Pancreas (tissue), 10 donors: ENCODE results near the gene TMEM38A. TPM values are rescaled to one million over a fixed set of nuclear protein-coding genes. Genes with fewer than 3 reads are reported as not detected.
A peak's percentile ranks its signal among the peaks of the same experiment; 100 is the strongest.

Experiments
- ATAC-seq, 4 donors: fragments of 200-7000 bp; cut with Tn5 transposase; one replicate each; pipeline versions ENCODE4 v1.8.0 to v1.9.1; 2020; ENCODE audit warnings: mild to moderate bottlenecking in 4 of 4, moderate library complexity in 4 of 4
- DNase-seq, 6 donors: peaks; one replicate each; pipeline ENCODE4 v3.0.0-alpha.2; 2020
- FAIRE-seq: peaks from 2 replicates; lab custom pipeline; 2012; peaks lifted over from hg19 to GRCh38; lab: Jason Lieb, UNC
- H3K27ac ChIP-seq, 4 donors: fragments of 200-600 bp; sonication (generic); 1 replicate in 3 of 4; 2 replicates in 1 of 4; pipeline versions ENCODE4 v1.5.0 to v1.8.0; 2020
- H3K27me3 ChIP-seq, 4 donors: fragments of 200-600 bp; one replicate each; pipeline ENCODE4 v1.8.0; 2021
- H3K36me3 ChIP-seq, 3 donors: fragments of 200-600 bp; sonication (generic) in 1 of 3; one replicate each; pipeline versions ENCODE4 v1.5.0 to v1.8.0; 2020 to 2021
- H3K4me1 ChIP-seq, 3 donors: fragments of 200-600 bp; one replicate each; pipeline ENCODE4 v1.8.0; 2021
- H3K4me3 ChIP-seq, 4 donors: fragments of 200-600 bp; sonication (generic) in 2 of 4; one replicate each; pipeline versions ENCODE4 v1.5.0 to v1.8.0; 2020 to 2021
- H3K9me3 ChIP-seq, 4 donors: fragments of 200-600 bp; one replicate each; pipeline ENCODE4 v1.8.0; 2021
- WGBS, 2 donors: extraction: QIAGEN DNeasy Blood & Tissue Kit; methylation state at CpG; one replicate each; pipeline ENCODE4 v1.1.7; 2013; 5-methylcytosine and 5-hydroxymethylcytosine counted together
- intact Hi-C, 3 donors: fragments of 100-400 bp; cut with DNase I; formaldehyde crosslinking; loops; one replicate each; pipeline versions ENCODE4 v1.11.1 to v1.14.2; 2022
- polyA plus RNA-seq, 2 donors: library from polyadenylated mRNA; stranded (reverse); fragments of 200-250 nt; gene quantifications; one replicate each; pipeline ENCODE4 v1.2.3, GENCODE V29; 2013
- total RNA-seq, 6 donors: library from RNA; stranded (reverse); fragmentation: NEBNext Ultra II Directional in 4 of 6; extraction: Animal tissue kit (Norgen Biotek cat#: 25700) in 4 of 6; gene quantifications; one replicate each; pipeline versions ENCODE4 v1.2.1 to v1.2.4, GENCODE V29; 2021 to 2023
- TF ChIP-seq, protein P1 (sequence below), 4 donors: fragments of 200-600 bp; sonication (generic) in 3 of 4; IDR thresholded peaks; one replicate each; pipeline versions ENCODE4 v1.5.0 to v1.8.0; 2021; ENCODE audit warnings: antibody characterized with exemption in 4 of 4
- donor health status: healthy with polysubstance abuse.
- donor health status: DM: no; HTN: no; CAD: no; lungs with moderate emphysema.
- donor health status: DM: no; HTN: no; CAD: no.
- donor health status: control.
- donor health status: control.
- donor health status: Bipolar disorder and iron deficiency.
- donor health status: DM: yes; HTN: yes; CAD: no.
- donor health status: DM: no; HTN: no; CAD: no.
- donor health status: DM: no; HTN: no; CAD: no.
- donor health status: DM: yes; HTN: yes; CAD: no.

The TMEM38A gene
- total and polyA plus RNA-seq, 8 donors: 1.2 to 4.0 (median 2.0) TPM

DNA sequence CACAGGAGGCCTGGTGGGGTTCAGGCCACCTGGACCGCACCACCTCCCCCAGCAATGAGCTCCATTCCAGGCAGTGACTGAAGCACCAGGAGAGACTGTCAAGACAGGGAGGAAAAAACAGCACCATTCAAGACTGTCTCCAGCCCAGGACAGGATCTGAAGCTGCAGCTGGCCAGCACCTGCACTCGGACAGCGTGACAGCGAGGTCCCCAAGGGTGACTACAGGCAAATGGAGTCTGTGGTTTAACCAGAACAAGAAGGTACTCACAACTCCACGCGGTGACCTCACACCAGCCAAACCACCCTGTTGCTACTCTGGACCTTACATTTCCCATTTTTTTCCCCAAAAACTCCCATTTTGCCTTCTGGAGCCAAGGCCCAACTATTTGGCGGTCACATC is 42.7 kb upstream of the TMEM38A start:
- H3K27me3 ChIP-seq: no peaks in the 10 kb centered on the region
- intact Hi-C loops: no loop called here
- no peak overlapping the region for H3K27ac ChIP-seq
- peaks cover 0 to 13% (median 4%) of the 10 kb centered on the region in 3 donors for H3K4me1 ChIP-seq
- FAIRE-seq (no peak), ATAC-seq (no peak), DNase-seq (peak in 1 of 6 donors; percentile 20)
- H3K4me3 ChIP-seq: no peak overlapping the region
- H3K36me3 ChIP-seq: no peaks in the 10 kb centered on the region
- WGBS, 2 donors: 93 to 99% methylated on average over 7 of the region's 7 CpGs
- H3K9me3 ChIP-seq: no peaks in the 10 kb centered on the region
- TF ChIP-seq, protein P1, sequence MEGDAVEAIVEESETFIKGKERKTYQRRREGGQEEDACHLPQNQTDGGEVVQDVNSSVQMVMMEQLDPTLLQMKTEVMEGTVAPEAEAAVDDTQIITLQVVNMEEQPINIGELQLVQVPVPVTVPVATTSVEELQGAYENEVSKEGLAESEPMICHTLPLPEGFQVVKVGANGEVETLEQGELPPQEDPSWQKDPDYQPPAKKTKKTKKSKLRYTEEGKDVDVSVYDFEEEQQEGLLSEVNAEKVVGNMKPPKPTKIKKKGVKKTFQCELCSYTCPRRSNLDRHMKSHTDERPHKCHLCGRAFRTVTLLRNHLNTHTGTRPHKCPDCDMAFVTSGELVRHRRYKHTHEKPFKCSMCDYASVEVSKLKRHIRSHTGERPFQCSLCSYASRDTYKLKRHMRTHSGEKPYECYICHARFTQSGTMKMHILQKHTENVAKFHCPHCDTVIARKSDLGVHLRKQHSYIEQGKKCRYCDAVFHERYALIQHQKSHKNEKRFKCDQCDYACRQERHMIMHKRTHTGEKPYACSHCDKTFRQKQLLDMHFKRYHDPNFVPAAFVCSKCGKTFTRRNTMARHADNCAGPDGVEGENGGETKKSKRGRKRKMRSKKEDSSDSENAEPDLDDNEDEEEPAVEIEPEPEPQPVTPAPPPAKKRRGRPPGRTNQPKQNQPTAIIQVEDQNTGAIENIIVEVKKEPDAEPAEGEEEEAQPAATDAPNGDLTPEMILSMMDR (IDR thresholded peaks at IDR 0.05): no peak

DNA sequence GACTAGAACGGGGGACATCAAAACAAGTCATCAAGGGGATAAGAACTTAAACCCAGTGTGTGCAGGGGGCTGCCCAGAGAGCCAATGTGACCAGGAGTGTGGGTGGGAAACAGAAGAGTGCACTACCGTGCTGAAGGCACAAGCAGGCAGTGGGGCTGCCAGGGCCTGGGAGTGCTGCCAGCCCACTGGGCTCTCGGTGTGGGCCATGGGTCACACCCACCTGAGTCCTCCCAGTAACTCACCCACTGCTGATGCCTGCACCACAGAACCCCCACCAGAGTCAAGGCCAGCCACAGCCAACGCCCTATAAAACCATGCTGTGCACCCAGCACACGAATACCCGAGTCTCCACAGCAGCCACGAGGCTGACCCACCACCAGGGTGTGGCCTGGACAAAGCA is 41.5 kb upstream of the TMEM38A start:
- Histone ChIP-seq H3K27me3 (no peaks in the 10 kb centered on the region), H3K36me3 (no peaks in the 10 kb centered on the region), H3K4me1 (peaks cover 0 to 17% (median 6%) of the 10 kb centered on the region in 3 donors), H3K4me3 (no peak overlapping the region), H3K27ac (no peak overlapping the region), H3K9me3 (no peaks in the 10 kb centered on the region)
- TF ChIP-seq, protein P1 (IDR thresholded peaks at IDR 0.05): no peak
- DNase-seq (peak in 2 of 6 donors; percentile 51 to 56), ATAC-seq (peak; percentile 11 to 58 (median 44)), FAIRE-seq (no peak)
- 31 to 33% methylated on average over 7 of the region's 7 CpGs for WGBS, 2 donors
- intact Hi-C loops: no loop called here

- ATAC-seq: peak in 2 of 4 donors; percentile 16 to 18
- Histone ChIP-seq H3K27ac (no peak overlapping the region), H3K27me3 (no peaks in the 10 kb centered on the region), H3K4me1 (peaks cover 0 to 22% (median 12%) of the 10 kb centered on the region in 3 donors), H3K36me3 (no peaks in the 10 kb centered on the region), H3K4me3 (no peak overlapping the region), H3K9me3 (no peaks in the 10 kb centered on the region)
- TF ChIP-seq, protein P1 (IDR thresholded peaks at IDR 0.05): no peak
- DNase-seq: no peak
- no peak for FAIRE-seq
- WGBS, 2 donors: 77 to 83% methylated on average over 5 of the region's 5 CpGs
- intact Hi-C loops: loop anchor here in 2 of 3 donors (10.0 kb wide), 1 partner anchor 45 kb away; the partner anchor contains the start of gene SLC35E1 (in 2 of the 2)
These were observed 40.9 kb upstream of the TMEM38A start for GRCh38 chr19:16620018-16620417.

GRCh38 chr19:16620584-16620983 is 40.4 kb upstream of the TMEM38A start:
- Histone ChIP-seq H3K9me3 (no peaks in the 10 kb centered on the region), H3K27me3 (no peaks in the 10 kb centered on the region), H3K4me3 (no peak overlapping the region), H3K36me3 (no peaks in the 10 kb centered on the region), H3K27ac (no peak overlapping the region), H3K4me1 (peaks cover 0 to 28% (median 16%) of the 10 kb centered on the region in 3 donors)
- no peak for FAIRE-seq
- no peak for DNase-seq
- intact Hi-C loops: loop anchor here in 2 of 3 donors (10.0 kb wide), 1 partner anchor 46 kb away; the partner anchor contains the start of gene SLC35E1 (in 2 of the 2)
- ATAC-seq: no peak
- WGBS, 2 donors: 34% methylated on average over 3 of the region's 3 CpGs
- TF ChIP-seq, protein P1 (IDR thresholded peaks at IDR 0.05): no peak

DNA sequence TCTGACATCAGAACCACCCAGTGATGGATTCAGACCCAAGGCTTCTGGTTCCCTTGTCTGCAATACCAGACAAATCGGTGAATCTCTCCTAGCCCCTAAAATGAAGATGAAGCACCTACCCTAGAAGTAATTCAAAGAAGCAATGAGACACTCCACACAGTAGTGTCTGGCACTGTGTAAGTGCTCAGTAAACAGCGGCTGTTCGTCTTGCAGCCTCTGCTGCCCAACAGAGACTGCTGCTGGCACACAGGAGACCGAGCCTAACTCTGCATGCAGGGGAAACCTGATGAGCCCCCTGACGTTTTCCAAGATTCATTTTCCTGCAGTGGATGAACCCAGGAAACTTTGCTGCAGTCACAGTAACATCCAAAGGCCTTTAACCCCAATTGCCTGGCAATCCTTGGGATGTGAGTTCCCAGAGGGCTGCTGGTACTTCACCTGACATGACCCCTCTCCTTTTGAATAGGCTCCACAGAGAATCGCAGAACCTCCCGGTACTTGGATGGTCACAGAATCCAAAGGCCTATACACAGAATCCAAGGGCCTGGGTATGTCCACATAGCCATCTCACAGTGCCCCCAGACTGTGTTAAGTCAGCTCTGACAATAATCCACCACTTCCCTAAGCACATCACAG is 39.7 kb upstream of the TMEM38A start:
- DNase-seq: no peak
- Histone ChIP-seq H3K4me3 (no peak overlapping the region), H3K36me3 (no peaks in the 10 kb centered on the region), H3K27me3 (no peaks in the 10 kb centered on the region), H3K27ac (no peak overlapping the region), H3K9me3 (no peaks in the 10 kb centered on the region), H3K4me1 (peaks cover 6 to 35% (median 23%) of the 10 kb centered on the region in 3 donors)
- TF ChIP-seq, protein P1 (IDR thresholded peaks at IDR 0.05): no peak
- no peak for ATAC-seq
- WGBS, 2 donors: 83 to 87% methylated on average over 7 of the region's 7 CpGs
- intact Hi-C loops: loop anchor here in 2 of 3 donors (10.0 kb wide), 1 partner anchor 46 kb away; the partner anchor contains the start of gene SLC35E1 (in 2 of the 2)
- no peak for FAIRE-seq
